H9 (cell line): ENCODE measurements around the gene KIF22. TPM values are rescaled to one million over a fixed set of nuclear protein-coding genes. Genes with fewer than 3 reads are reported as not detected.

Experiments used
- DNase-seq: peaks from one replicate; pipeline ENCODE4 v3.0.0-alpha.2; 2017
- H2AFZ ChIP-seq: one replicate; pipeline ENCODE4 v1.6.1; 2013; ENCODE audit warnings: mild to moderate bottlenecking, low read length, control low read depth, moderate library complexity
- H2AK5ac ChIP-seq: 2 replicates; pipeline ENCODE4 v1.6.1; 2013; ENCODE audit warnings: low read length, control low read depth, mixed read lengths; ENCODE audit not compliant: insufficient read length
- H2BK120ac ChIP-seq: one replicate; pipeline ENCODE4 v1.6.1; 2013; ENCODE audit warnings: low read depth, mild to moderate bottlenecking, low read length, control low read depth, inconsistent platforms; ENCODE audit not compliant: poor library complexity, severe bottlenecking
- H2BK12ac ChIP-seq: 2 replicates; pipeline ENCODE4 v1.6.1; 2013; ENCODE audit warnings: low read length, control low read depth, mixed read lengths, low read depth; ENCODE audit not compliant: insufficient read length
- H2BK15ac ChIP-seq: 2 replicates; pipeline ENCODE4 v1.6.1; 2013; ENCODE audit warnings: low read depth, low read length, control low read depth
- H2BK20ac ChIP-seq: one replicate; pipeline ENCODE4 v1.6.1; 2013; ENCODE audit warnings: low read depth, mild to moderate bottlenecking, low read length, control low read depth, inconsistent platforms; ENCODE audit not compliant: poor library complexity, severe bottlenecking
- H2BK5ac ChIP-seq: 2 replicates; pipeline ENCODE4 v1.6.1; 2013; ENCODE audit warnings: low read length, control low read depth, mixed read lengths; ENCODE audit not compliant: insufficient read length
- H3K14ac ChIP-seq: 2 replicates; pipeline ENCODE4 v1.6.1; 2013; ENCODE audit warnings: low read length, control low read depth; ENCODE audit not compliant: insufficient read depth
- H3K18ac ChIP-seq: 2 replicates; pipeline ENCODE4 v1.6.1; 2013; ENCODE audit warnings: low read depth, mild to moderate bottlenecking, mixed read lengths, low read length, control low read depth; ENCODE audit not compliant: insufficient read length
- H3K23ac ChIP-seq: 2 replicates; pipeline ENCODE4 v1.6.1; 2013; ENCODE audit warnings: low read length, control low read depth, mixed read lengths, low read depth; ENCODE audit not compliant: insufficient read length
- H3K23me2 ChIP-seq: 2 replicates; pipeline ENCODE4 v1.6.1; 2013; ENCODE audit warnings: low read depth, mild to moderate bottlenecking, mixed read lengths, low read length, control low read depth; ENCODE audit not compliant: insufficient read length, poor library complexity, severe bottlenecking
- H3K27ac ChIP-seq: 2 replicates; pipeline ENCODE4 v1.5.1; 2013; ENCODE audit warnings: low read length, control low read depth, mixed read lengths, low read depth; ENCODE audit not compliant: insufficient read length
- H3K27me3 ChIP-seq: 2 replicates; pipeline ENCODE4 v1.6.1; 2013; ENCODE audit warnings: low read length, control low read depth, inconsistent platforms; ENCODE audit not compliant: insufficient read depth
- H3K4ac ChIP-seq: 2 replicates; pipeline ENCODE4 v1.6.1; 2013; ENCODE audit warnings: low read depth, mild to moderate bottlenecking, control low read depth, inconsistent platforms, low read length, moderate library complexity
- H3K4me1 ChIP-seq: 2 replicates; pipeline ENCODE4 v1.6.1; 2013; ENCODE audit warnings: low read length, control low read depth, inconsistent platforms; ENCODE audit not compliant: insufficient read depth
- H3K4me2 ChIP-seq: 2 replicates; pipeline ENCODE4 v1.6.1; 2013; ENCODE audit warnings: low read length, control low read depth, mixed read lengths; ENCODE audit not compliant: insufficient read length, insufficient read depth
- H3K56ac ChIP-seq: 2 replicates; pipeline ENCODE4 v1.6.1; 2013; ENCODE audit warnings: low read depth, mild to moderate bottlenecking, mixed read lengths, low read length, control low read depth; ENCODE audit not compliant: insufficient read length
- H3K79me1 ChIP-seq: 2 replicates; pipeline ENCODE4 v1.6.1; 2013; ENCODE audit warnings: low read depth, mild to moderate bottlenecking, moderate library complexity, low read length, control low read depth, inconsistent platforms; ENCODE audit not compliant: insufficient read depth, poor library complexity, severe bottlenecking
- H3K79me2 ChIP-seq: 2 replicates; pipeline ENCODE4 v1.6.1; 2013; ENCODE audit warnings: low read length, control low read depth, inconsistent platforms; ENCODE audit not compliant: insufficient read depth
- H3K9ac ChIP-seq: 2 replicates; pipeline ENCODE4 v1.6.1; 2013; ENCODE audit warnings: low read length, control low read depth, mixed read lengths; ENCODE audit not compliant: insufficient read length; ENCODE audit errors: extremely low read depth
- H3K9me3 ChIP-seq: one replicate; pipeline ENCODE4 v1.6.1; 2013; ENCODE audit warnings: low read depth, low read length, inconsistent platforms; ENCODE audit not compliant: control insufficient read depth
- H3T11ph ChIP-seq: one replicate; pipeline ENCODE4 v1.6.1; 2013; ENCODE audit warnings: mild to moderate bottlenecking, low read length, control low read depth, inconsistent platforms
- H4K20me1 ChIP-seq: one replicate; pipeline ENCODE4 v1.6.1; 2013; ENCODE audit not compliant: control insufficient read depth, insufficient read length, insufficient read depth
- H4K5ac ChIP-seq: 2 replicates; pipeline ENCODE4 v1.6.1; 2013; ENCODE audit warnings: low read depth, mild to moderate bottlenecking, mixed read lengths, low read length, control low read depth; ENCODE audit not compliant: insufficient read length
- H4K8ac ChIP-seq: replicated peaks from 2 replicates; pipeline ENCODE4 v1.6.1; 2013; ENCODE audit warnings: low read length, control low read depth, mixed read lengths, low read depth; ENCODE audit not compliant: insufficient read length
- H4K91ac ChIP-seq: 2 replicates; pipeline ENCODE4 v1.6.1; 2013; ENCODE audit warnings: low read depth, mild to moderate bottlenecking, moderate library complexity, mixed read lengths, low read length, control low read depth; ENCODE audit not compliant: insufficient read length
- H3K27ac Mint-ChIP-seq, 3 experiments: 2 replicates in 2 of 3; 3 replicates in 1 of 3; pipeline ENCODE4 v1.8.0; 2020 to 2021; ENCODE audit warnings: mixed read lengths in 3 of 3, mild to moderate bottlenecking in 1 of 3, moderate library complexity in 1 of 3
- H3K27me3 Mint-ChIP-seq: 2 replicates; pipeline ENCODE4 v1.8.0; 2021; ENCODE audit warnings: low read depth, mild to moderate bottlenecking, moderate library complexity, mixed read lengths
- H3K36me3 Mint-ChIP-seq, 3 experiments: 2 replicates in 2 of 3; 3 replicates in 1 of 3; pipeline ENCODE4 v1.8.0; 2020 to 2021; ENCODE audit warnings: low read depth in 3 of 3, mixed read lengths in 3 of 3; ENCODE audit not compliant: insufficient read depth in 1 of 3
- H3K4me1 Mint-ChIP-seq, 2 experiments: 2 replicates each; pipeline ENCODE4 v1.8.0; 2020; ENCODE audit warnings: mixed read lengths in 2 of 2
- H3K4me3 Mint-ChIP-seq, 2 experiments: 2 replicates in 1 of 2; 3 replicates in 1 of 2; pipeline ENCODE4 v1.8.0; 2020 to 2021; ENCODE audit warnings: mild to moderate bottlenecking in 2 of 2, mixed read lengths in 2 of 2, moderate library complexity in 1 of 2
- H3K9me3 Mint-ChIP-seq, 2 experiments: 2 replicates in 1 of 2; 3 replicates in 1 of 2; pipeline ENCODE4 v1.8.0; 2020; ENCODE audit warnings: mild to moderate bottlenecking in 2 of 2, mixed read lengths in 2 of 2, moderate library complexity in 1 of 2
- WGBS: extraction: QIAGEN DNeasy Blood & Tissue Kit; methylation state at CpG from one replicate; pipeline ENCODE4 v1.1.7; 2013; ENCODE audit warnings: missing lambda C conversion rate, low lambda C conversion rate, mixed read lengths; ENCODE audit not compliant: insufficient read length; ENCODE audit errors: extremely low coverage; 5-methylcytosine and 5-hydroxymethylcytosine counted together
- total RNA-seq: library from RNA; stranded (reverse); gene quantifications from 2 replicates; pipeline ENCODE4 v1.2.1, GENCODE V29; 2021
- TF ChIP-seq, protein P1 (sequence below): fragments of 200-600 bp; sonication (generic); conservative IDR thresholded peaks from 3 replicates; pipeline ENCODE4 v1.8.0; 2021; ENCODE audit warnings: antibody characterized with exemption, mild to moderate bottlenecking

KIF22 gene
- total RNA-seq, 1 experiment from 2014 or later = 151 TPM

DNA sequence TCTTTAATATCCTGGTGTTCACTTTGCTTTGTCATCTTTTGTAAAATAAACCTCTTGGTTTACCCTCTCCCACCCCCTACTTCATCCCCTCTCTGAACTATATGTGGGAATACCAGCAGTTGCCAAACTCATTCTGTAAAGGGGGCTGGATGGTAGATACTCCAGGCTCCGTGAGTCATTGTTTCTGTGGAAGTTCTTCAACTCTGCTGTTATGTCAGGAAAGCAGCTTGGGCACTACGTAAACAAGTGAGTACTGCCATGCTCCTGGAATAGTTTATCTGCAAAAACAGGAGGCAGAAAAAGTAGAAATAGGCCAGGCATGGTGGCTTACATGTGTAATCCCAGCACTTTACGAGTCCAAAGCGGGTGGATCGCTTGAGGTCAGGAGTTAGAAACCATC, 47.3 kb downstream of the KIF22 start:
- no peaks in the 10 kb centered on the region for H3K4me1 Mint-ChIP-seq
- no peaks in the 10 kb centered on the region for H3K27me3 Mint-ChIP-seq
- no peaks in the 10 kb centered on the region for H3K36me3 Mint-ChIP-seq
- no peaks in the 10 kb centered on the region for H3K9me3 Mint-ChIP-seq
- Histone ChIP-seq H2AK5ac (no peak overlapping the region), H3K9me3 (no peaks in the 10 kb centered on the region), H3K79me1 (no peaks in the 10 kb centered on the region), H2BK15ac (no peak overlapping the region), H3K79me2 (no peaks in the 10 kb centered on the region), H3T11ph (no peak overlapping the region), H2BK5ac (no peak overlapping the region), H3K9ac (no peak overlapping the region), H3K23me2 (peaks cover 4% of the 10 kb centered on the region), H3K23ac (no peak overlapping the region), H4K8ac (no peak overlapping the region), H3K27me3 (no peaks in the 10 kb centered on the region), H4K20me1 (no peaks in the 10 kb centered on the region), H3K14ac (no peak overlapping the region), H3K4ac (no peak overlapping the region), H3K18ac (no peak overlapping the region), H3K4me1 (peaks cover 2% of the 10 kb centered on the region; the same call in 1 of the 2 replicates), H2AFZ (no peak overlapping the region), H2BK120ac (no peak overlapping the region), H2BK12ac (no peak overlapping the region), H3K27ac (no peak overlapping the region), H4K91ac (no peak overlapping the region), H3K4me2 (no peak overlapping the region), H4K5ac (no peak overlapping the region), H2BK20ac (no peak overlapping the region), H3K56ac (no peak overlapping the region)
- no CpG with 5 or more reads among the region's 5 CpGs for WGBS
- TF ChIP-seq, protein P1, sequence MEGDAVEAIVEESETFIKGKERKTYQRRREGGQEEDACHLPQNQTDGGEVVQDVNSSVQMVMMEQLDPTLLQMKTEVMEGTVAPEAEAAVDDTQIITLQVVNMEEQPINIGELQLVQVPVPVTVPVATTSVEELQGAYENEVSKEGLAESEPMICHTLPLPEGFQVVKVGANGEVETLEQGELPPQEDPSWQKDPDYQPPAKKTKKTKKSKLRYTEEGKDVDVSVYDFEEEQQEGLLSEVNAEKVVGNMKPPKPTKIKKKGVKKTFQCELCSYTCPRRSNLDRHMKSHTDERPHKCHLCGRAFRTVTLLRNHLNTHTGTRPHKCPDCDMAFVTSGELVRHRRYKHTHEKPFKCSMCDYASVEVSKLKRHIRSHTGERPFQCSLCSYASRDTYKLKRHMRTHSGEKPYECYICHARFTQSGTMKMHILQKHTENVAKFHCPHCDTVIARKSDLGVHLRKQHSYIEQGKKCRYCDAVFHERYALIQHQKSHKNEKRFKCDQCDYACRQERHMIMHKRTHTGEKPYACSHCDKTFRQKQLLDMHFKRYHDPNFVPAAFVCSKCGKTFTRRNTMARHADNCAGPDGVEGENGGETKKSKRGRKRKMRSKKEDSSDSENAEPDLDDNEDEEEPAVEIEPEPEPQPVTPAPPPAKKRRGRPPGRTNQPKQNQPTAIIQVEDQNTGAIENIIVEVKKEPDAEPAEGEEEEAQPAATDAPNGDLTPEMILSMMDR = no peak
- no peak for DNase-seq
- no peak overlapping the region for H3K4me3 Mint-ChIP-seq
- no peak overlapping the region for H3K27ac Mint-ChIP-seq
